IMR-90 (cell line): ENCODE measurements around the gene VWA5A. TPM values are rescaled to one million over a fixed set of nuclear protein-coding genes. Genes with fewer than 3 reads are reported as not detected.
"Not testable (repeated sequence)": the region's sequence is repeated elsewhere in the genome, so short reads cannot be mapped to it uniquely, and the experiment has no call there.

Experiments
- ATAC-seq: fragments of 200-7000 bp; cut with Tn5 transposase; 2 replicates; pipeline ENCODE4 v1.9.1; 2020; ENCODE audit warnings: low read depth, mild to moderate bottlenecking, moderate library complexity
- BruUV-seq: library from RNA; stranded (reverse); fragments of 400-500 nt; replicated peaks from 2 replicates; lab custom pipeline; 2021; lab: Mats Ljungman, UMichigan
- CTCF ChIA-PET: fragments of 300-600 bp; formaldehyde crosslinking; extraction: SDS; loops from one replicate; lab custom pipeline; 2021; ENCODE audit warnings: antibody characterized with exemption; lab: Yijun Ruan, JAX
- POLR2A ChIA-PET: fragments of 300-600 bp; sonication (Branson Sonifier 250); formaldehyde crosslinking; loops from one replicate; lab custom pipeline; 2022; ENCODE audit warnings: antibody characterized with exemption; ENCODE audit not compliant: unreplicated experiment; lab: Charles Lee
- DNase-seq: peaks from one replicate; pipeline ENCODE4 v3.0.0; 2013
- H2AFZ ChIP-seq: replicated peaks from 2 replicates; pipeline ENCODE3; 2013; ENCODE audit warnings: low read length, mild to moderate bottlenecking; ENCODE audit not compliant: poor library complexity
- H2AK5ac ChIP-seq: 2 replicates; pipeline ENCODE4 v1.6.1; 2013; ENCODE audit warnings: low read depth, low read length, inconsistent platforms
- H2AK9ac ChIP-seq: replicated peaks from 2 replicates; pipeline ENCODE3; 2013; ENCODE audit warnings: mild to moderate bottlenecking, low read depth, low read length, moderate library complexity; ENCODE audit not compliant: poor library complexity
- H2BK120ac ChIP-seq: 2 replicates; pipeline ENCODE4 v1.6.1; 2013; ENCODE audit warnings: low read depth, low read length, inconsistent platforms
- H2BK15ac ChIP-seq: 3 replicates; pipeline ENCODE4 v1.6.1; 2013; ENCODE audit warnings: low read depth, low read length, inconsistent platforms
- H2BK20ac ChIP-seq: 2 replicates; pipeline ENCODE4 v1.6.1; 2013; ENCODE audit warnings: low read depth, mild to moderate bottlenecking, inconsistent platforms, low read length, moderate library complexity
- H2BK5ac ChIP-seq: 2 replicates; pipeline ENCODE4 v1.6.1; 2013; ENCODE audit warnings: mild to moderate bottlenecking, low read depth, low read length, inconsistent platforms; ENCODE audit not compliant: poor library complexity, severe bottlenecking
- H3K14ac ChIP-seq: replicated peaks from 2 replicates; pipeline ENCODE4 v1.6.1; 2013; ENCODE audit warnings: low read depth, low read length, inconsistent platforms
- H3K18ac ChIP-seq: 2 replicates; pipeline ENCODE4 v1.6.1; 2013; ENCODE audit warnings: low read depth, low read length, control low read depth
- H3K23ac ChIP-seq: 2 replicates; pipeline ENCODE4 v1.6.1; 2013; ENCODE audit warnings: low read depth, low read length, inconsistent platforms
- H3K27ac ChIP-seq: 2 replicates; pipeline ENCODE4 v1.5.1; 2013; ENCODE audit warnings: mild to moderate bottlenecking, control low read depth, low read length; ENCODE audit not compliant: insufficient read depth
- H3K27me3 ChIP-seq: 2 replicates; pipeline ENCODE4 v1.6.1; 2013; ENCODE audit warnings: low read length; ENCODE audit not compliant: control insufficient read depth, insufficient read depth
- H3K36me3 ChIP-seq: 2 replicates; pipeline ENCODE4 v1.6.1; 2013; ENCODE audit warnings: low read length, mixed read lengths; ENCODE audit not compliant: control insufficient read depth, insufficient read depth
- H3K4ac ChIP-seq: 2 replicates; pipeline ENCODE4 v1.6.1; 2013; ENCODE audit warnings: low read depth, low read length, inconsistent platforms
- H3K4me1 ChIP-seq: 2 replicates; pipeline ENCODE4 v1.6.1; 2013; ENCODE audit warnings: low read length, mixed read lengths; ENCODE audit not compliant: control insufficient read depth, insufficient read depth
- H3K4me2 ChIP-seq: 2 replicates; pipeline ENCODE4 v1.6.1; 2013; ENCODE audit warnings: low read depth, mild to moderate bottlenecking, control low read depth, low read length, moderate library complexity
- H3K4me3 ChIP-seq: 2 replicates; pipeline ENCODE4 v1.5.1; 2013; ENCODE audit warnings: low read depth, mild to moderate bottlenecking, control low read depth, low read length, moderate library complexity; ENCODE audit not compliant: insufficient read depth
- H3K56ac ChIP-seq: 2 replicates; pipeline ENCODE4 v1.6.1; 2013; ENCODE audit warnings: low read length, inconsistent platforms; ENCODE audit not compliant: insufficient read depth; ENCODE audit errors: extremely low read depth
- H3K79me1 ChIP-seq, 2 experiments: 2 replicates each; pipeline ENCODE4 v1.6.1; 2013; ENCODE audit warnings: low read length in 2 of 2, inconsistent platforms in 1 of 2, low read depth in 1 of 2
- H3K9ac ChIP-seq: 2 replicates; pipeline ENCODE4 v1.6.1; 2013; ENCODE audit warnings: low read depth, low read length, control low read depth
- H3K9me1 ChIP-seq: 2 replicates; pipeline ENCODE4 v1.6.1; 2013; ENCODE audit warnings: low read length, inconsistent platforms; ENCODE audit not compliant: insufficient read depth
- H3K9me3 ChIP-seq: 2 replicates; pipeline ENCODE4 v1.6.1; 2013; ENCODE audit warnings: low read length; ENCODE audit not compliant: control insufficient read depth, insufficient read depth
- H4K20me1 ChIP-seq: 2 replicates; pipeline ENCODE4 v1.6.1; 2013; ENCODE audit warnings: low read length, inconsistent platforms; ENCODE audit not compliant: insufficient read depth
- H4K5ac ChIP-seq: 2 replicates; pipeline ENCODE4 v1.6.1; 2013; ENCODE audit warnings: mild to moderate bottlenecking, low read depth, low read length, control low read depth
- H4K8ac ChIP-seq, 2 experiments: 2 replicates each; pipeline ENCODE4 v1.6.1; 2013; ENCODE audit warnings: low read depth in 2 of 2, low read length in 2 of 2, control low read depth in 1 of 2, inconsistent platforms in 1 of 2
- H4K91ac ChIP-seq: 2 replicates; pipeline ENCODE4 v1.6.1; 2013; ENCODE audit warnings: low read depth, low read length, inconsistent platforms; ENCODE audit not compliant: insufficient read depth
- WGBS, 2 experiments: methylation state at CpG; one replicate each; pipeline versions ENCODE4 v1.1.5 to v1.1.7; 2013; ENCODE audit warnings: missing lambda C conversion rate in 2 of 2; ENCODE audit not compliant: insufficient read length in 1 of 2; ENCODE audit errors: extremely low coverage in 2 of 2; 5-methylcytosine and 5-hydroxymethylcytosine counted together
- dilution Hi-C: fragments of 300-500 bp; cut with HindIII; formaldehyde crosslinking; loops from one replicate; pipeline ENCODE4 v1.14.3; 2018; ENCODE audit warnings: low sequenced_read_pairs; ENCODE audit not compliant: unreplicated experiment
- in situ Hi-C: fragments of 300-500 bp; cut with MboI; formaldehyde crosslinking; loops from 3 replicates; pipeline ENCODE4 v1.14.3; 2019; ENCODE audit warnings: low sequenced_read_pairs, inconsistent platforms, mixed read lengths
- intact Hi-C: fragments of 100-400 bp; cut with micrococcal nuclease; formaldehyde crosslinking; loops from 2 replicates; pipeline ENCODE4 v1.10.0; 2022
- polyA plus RNA-seq, 3 experiments: library from polyadenylated mRNA; depleted of rRNA; stranded (reverse); fragments of >200 nt; gene quantifications; 2 replicates each; pipeline ENCODE4 v1.2.3, GENCODE V29; 2012; ENCODE audit warnings: low replicate concordance in 1 of 3
- total RNA-seq: library from RNA; depleted of rRNA; stranded (reverse); fragments of >200 nt; gene quantifications from 2 replicates; pipeline ENCODE4 v1.2.3, GENCODE V29; 2012

Gene VWA5A
- total and polyA plus RNA-seq, 2 of the 4 experiments (the other 2 are of a cell fraction) = 5.6 to 6.8 TPM

DNA sequence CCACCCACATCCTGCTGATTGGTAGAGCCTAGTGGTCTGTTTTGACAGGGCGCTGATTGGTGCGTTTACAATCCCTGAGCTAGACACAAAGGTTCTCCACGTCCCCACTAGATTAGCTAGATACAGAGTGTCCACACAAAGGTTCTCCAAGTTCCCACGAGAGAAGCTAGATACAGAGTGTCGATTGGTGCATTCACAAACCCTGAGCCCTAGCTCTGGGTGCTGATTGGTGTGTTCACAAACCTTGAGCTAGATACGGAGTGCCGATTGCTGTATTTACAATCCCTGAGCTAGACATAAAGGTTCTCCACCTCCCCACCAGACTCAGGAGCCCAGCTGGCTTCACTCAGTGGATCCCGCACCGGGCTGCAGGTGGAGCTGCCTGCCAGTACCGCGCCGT, 55.1 kb downstream of the VWA5A start:
- in situ Hi-C loops, H3K4me1 ChIP-seq, H3K27ac ChIP-seq, POLR2A ChIA-PET, H3K18ac ChIP-seq, H2AK9ac ChIP-seq, H3K36me3 ChIP-seq, H3K79me1 ChIP-seq, H4K8ac ChIP-seq, H3K4me2 ChIP-seq, H4K91ac ChIP-seq, H3K56ac ChIP-seq, intact Hi-C loops, H3K9me3 ChIP-seq, H3K4me3 ChIP-seq, H4K5ac ChIP-seq, H3K9ac ChIP-seq, H2AK5ac ChIP-seq, BruUV-seq, H2BK5ac ChIP-seq, H3K23ac ChIP-seq, H3K27me3 ChIP-seq, H2BK15ac ChIP-seq, H3K14ac ChIP-seq, H3K4ac ChIP-seq, ATAC-seq, H2BK20ac ChIP-seq, H2BK120ac ChIP-seq, H4K20me1 ChIP-seq, H2AFZ ChIP-seq, DNase-seq, H3K9me1 ChIP-seq, dilution Hi-C loops: not testable (repeated sequence)
- CTCF ChIA-PET = interaction anchor here (0.9 kb wide), 1 partner anchor 783 kb away, joined by 4 read pairs; the partner anchor contains the start of gene CCDC15
- WGBS, 2 experiments = no CpG with 5 or more reads among the region's 12 CpGs
